OCI-LY1 (cell line): ENCODE data around the gene TXNDC15.

Experiments used
- H2AFZ ChIP-seq: fragments of 200-600 bp; sonication (generic), shearing (Covaris generic); 2 replicates; pipeline ENCODE4 v1.6.0; 2014; ENCODE audit warnings: antibody characterized with exemption, mild to moderate bottlenecking, low read length
- H3F3A ChIP-seq: fragments of 200-600 bp; sonication (generic), shearing (Covaris generic); 2 replicates; pipeline ENCODE4 v1.6.0; 2014; ENCODE audit warnings: mild to moderate bottlenecking, antibody characterized with exemption, low read length, moderate library complexity; ENCODE audit not compliant: insufficient read depth
- H3K27ac ChIP-seq: fragments of 200-600 bp; sonication (generic); 2 replicates; pipeline ENCODE4 v1.5.1; 2014; ENCODE audit warnings: low read length, mixed run types, mild to moderate bottlenecking, low read depth; ENCODE audit not compliant: poor library complexity, severe bottlenecking
- H3K27me3 ChIP-seq: fragments of 200-600 bp; sonication (generic); 2 replicates; pipeline ENCODE4 v1.6.0; 2014; ENCODE audit warnings: antibody characterized with exemption, mild to moderate bottlenecking, low read length, moderate library complexity; ENCODE audit not compliant: insufficient read depth
- H3K36me3 ChIP-seq: fragments of 200-600 bp; sonication (generic); 2 replicates; pipeline ENCODE4 v1.6.1; 2014; ENCODE audit warnings: mild to moderate bottlenecking, antibody characterized with exemption, low read length, moderate library complexity, mixed read lengths; ENCODE audit not compliant: insufficient read depth
- H3K4me1 ChIP-seq: fragments of 200-600 bp; sonication (generic); 2 replicates; pipeline ENCODE4 v1.5.1; 2014; ENCODE audit warnings: mild to moderate bottlenecking, low read length, moderate library complexity; ENCODE audit not compliant: insufficient read depth, severe bottlenecking
- H3K4me2 ChIP-seq: fragments of 200-600 bp; sonication (generic), shearing (Covaris generic); 2 replicates; pipeline ENCODE4 v1.6.1; 2014; ENCODE audit warnings: low read length
- H3K4me3 ChIP-seq: fragments of 200-600 bp; sonication (generic); 2 replicates; pipeline ENCODE4 v1.5.1; 2014; ENCODE audit warnings: low read length, low read depth, mild to moderate bottlenecking, mixed read lengths; ENCODE audit not compliant: poor library complexity, severe bottlenecking
- H3K79me2 ChIP-seq: fragments of 200-600 bp; shearing (Covaris generic); 2 replicates; pipeline ENCODE4 v1.6.1; 2016; ENCODE audit warnings: mixed run types, low read length, mixed read lengths; ENCODE audit not compliant: insufficient read depth
- H3K9ac ChIP-seq: fragments of 200-600 bp; sonication (generic), shearing (Covaris generic); 2 replicates; pipeline ENCODE4 v1.6.1; 2014; ENCODE audit warnings: mild to moderate bottlenecking, low read length, mixed read lengths
- H3K9me2 ChIP-seq: fragments of 200-600 bp; sonication (generic), shearing (Covaris generic); 2 replicates; pipeline ENCODE4 v1.6.1; 2014; ENCODE audit warnings: low read depth, mild to moderate bottlenecking, low read length, mixed read lengths
- H3K9me3 ChIP-seq: fragments of 200-600 bp; shearing (Covaris generic); 2 replicates; pipeline ENCODE4 v1.6.1; 2014; ENCODE audit warnings: low read length, mixed read lengths
- H4K20me1 ChIP-seq: fragments of 200-600 bp; sonication (generic), shearing (Covaris generic); 2 replicates; pipeline ENCODE4 v1.6.0; 2016; ENCODE audit warnings: mild to moderate bottlenecking, low read length; ENCODE audit not compliant: insufficient read depth
- CTCF ChIP-seq: fragments of 200-600 bp; sonication (generic), shearing (Covaris generic); IDR thresholded peaks from 2 replicates; pipeline ENCODE4 v1.5.1; 2017; ENCODE audit warnings: mild to moderate bottlenecking, antibody characterized with exemption, low read length, moderate library complexity, mixed read lengths
- EZH2 ChIP-seq: fragments of 200-600 bp; sonication (generic), shearing (Covaris generic); IDR thresholded peaks from 2 replicates; pipeline ENCODE4 v1.8.0; 2017; ENCODE audit warnings: borderline replicate concordance, mixed run types, mild to moderate bottlenecking, antibody characterized with exemption, low read length, moderate library complexity, mixed read lengths

Gene TXNDC15

GRCh38 chr5:134873987-134874830, at the start of gene TXNDC15:
Gene TXNDC15 (plus strand): TSS chr5:134874371. CDS start chr5:134874428, 57 bp downstream.
- peaks cover 20% of the 10 kb centered on the region for H3K79me2 ChIP-seq
- no peaks in the 10 kb centered on the region for H3F3A ChIP-seq
- H4K20me1 ChIP-seq = no peaks in the 10 kb centered on the region
- no peaks in the 10 kb centered on the region for H3K36me3 ChIP-seq
- H3K9me3 ChIP-seq = no peaks in the 10 kb centered on the region
- H2AFZ ChIP-seq = peak within 1 kb of the TSS; percentile 31; the same call in 1 of the 2 replicates
- peak within 1 kb of the TSS; percentile 92 for H3K4me2 ChIP-seq
- no peak for TF ChIP-seq CTCF
- TF ChIP-seq EZH2 = no peak
- no peaks in the 10 kb centered on the region for H3K9me2 ChIP-seq
- peaks cover 51% of the 10 kb centered on the region for H3K4me1 ChIP-seq
- peak within 1 kb of the TSS; percentile 78 for H3K4me3 ChIP-seq
- no peaks in the 10 kb centered on the region for H3K27me3 ChIP-seq
- peak within 1 kb of the TSS; percentile 70 for H3K27ac ChIP-seq
- H3K9ac ChIP-seq = peak within 1 kb of the TSS; percentile 87

DNA sequence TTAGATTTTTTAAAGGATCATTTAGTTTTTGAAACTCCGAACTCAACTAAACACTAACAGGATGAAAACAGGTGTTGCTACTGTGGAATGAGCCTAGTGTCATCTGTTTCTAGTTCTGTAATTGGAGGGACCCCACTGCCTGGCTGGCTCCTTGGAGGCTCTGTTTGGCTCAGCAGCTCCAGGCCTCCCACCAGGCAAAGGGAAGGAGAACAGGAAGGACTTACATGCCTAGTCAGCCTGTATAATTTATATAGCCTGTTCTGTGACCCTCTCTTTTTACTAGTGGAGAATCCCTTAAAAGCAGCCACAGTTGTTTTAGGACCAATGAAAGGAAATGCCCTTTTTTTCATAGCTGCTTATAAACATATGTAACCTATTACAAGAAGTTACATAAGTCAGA, 49.5 kb upstream of the TXNDC15 start:
- no peaks in the 10 kb centered on the region for H3K27me3 ChIP-seq
- no peak overlapping the region for H3K27ac ChIP-seq
- H3K9me2 ChIP-seq = no peaks in the 10 kb centered on the region
- H3K36me3 ChIP-seq = peaks cover 91% of the 10 kb centered on the region
- TF ChIP-seq CTCF = no peak
- TF ChIP-seq EZH2 = no peak
- no peaks in the 10 kb centered on the region for H3F3A ChIP-seq
- no peak overlapping the region for H3K4me2 ChIP-seq
- H3K4me1 ChIP-seq = no peaks in the 10 kb centered on the region
- no peak overlapping the region for H3K4me3 ChIP-seq
- H2AFZ ChIP-seq = no peak overlapping the region
- H3K9ac ChIP-seq = no peak overlapping the region
- H3K79me2 ChIP-seq = no peaks in the 10 kb centered on the region
- no peaks in the 10 kb centered on the region for H3K9me3 ChIP-seq
- H4K20me1 ChIP-seq = no peaks in the 10 kb centered on the region

GRCh38 chr5:134825212-134825611, 49.0 kb upstream of the TXNDC15 start:
- H3K4me3 ChIP-seq = no peak overlapping the region
- H3K4me2 ChIP-seq = no peak overlapping the region
- no peaks in the 10 kb centered on the region for H3K79me2 ChIP-seq
- H3F3A ChIP-seq = no peaks in the 10 kb centered on the region
- no peaks in the 10 kb centered on the region for H3K9me2 ChIP-seq
- no peaks in the 10 kb centered on the region for H3K4me1 ChIP-seq
- TF ChIP-seq CTCF (no peak), EZH2 (no peak)
- no peak overlapping the region for H3K9ac ChIP-seq
- no peaks in the 10 kb centered on the region for H4K20me1 ChIP-seq
- no peaks in the 10 kb centered on the region for H3K9me3 ChIP-seq
- no peak overlapping the region for H3K27ac ChIP-seq
- H3K27me3 ChIP-seq = no peaks in the 10 kb centered on the region
- H3K36me3 ChIP-seq = peaks cover 85% of the 10 kb centered on the region
- no peak overlapping the region for H2AFZ ChIP-seq
